OCI-LY7 (cell line): ENCODE measurements around the gene CELF4. TPM values are rescaled to one million over a fixed set of nuclear protein-coding genes. Genes with fewer than 3 reads are reported as not detected.

Experiments used
- BruUV-seq: library from RNA; stranded (reverse); fragments of 400-500 nt; replicated peaks from 2 replicates; lab custom pipeline; 2021; lab: Mats Ljungman, UMichigan
- CTCF ChIA-PET: fragments of 300-600 bp; sonication (Branson Sonifier 250); formaldehyde crosslinking; loops from one replicate; lab custom pipeline; 2022; ENCODE audit warnings: antibody characterized with exemption; ENCODE audit not compliant: unreplicated experiment; lab: Charles Lee
- POLR2A ChIA-PET: fragments of 300-600 bp; sonication (Branson Sonifier 250); formaldehyde crosslinking; loops from one replicate; lab custom pipeline; 2022; ENCODE audit warnings: antibody characterized with exemption; lab: Charles Lee
- DNase-seq: peaks from one replicate; pipeline ENCODE4 v3.0.0-alpha.2; 2015; ENCODE audit warnings: low spot score
- H2AFZ ChIP-seq: fragments of 200-600 bp; sonication (generic), shearing (Covaris generic); 2 replicates; pipeline ENCODE4 v1.6.1; 2014; ENCODE audit warnings: mild to moderate bottlenecking, antibody characterized with exemption, low read length, moderate library complexity
- H3K27ac ChIP-seq: fragments of 200-600 bp; sonication (generic); 2 replicates; pipeline ENCODE4 v1.5.1; 2014; ENCODE audit warnings: mixed run types, low read depth, mild to moderate bottlenecking, moderate library complexity, low read length, inconsistent platforms; ENCODE audit not compliant: poor library complexity, severe bottlenecking
- H3K36me3 ChIP-seq: fragments of 200-600 bp; sonication (generic); 2 replicates; pipeline ENCODE4 v1.6.1; 2014; ENCODE audit warnings: mild to moderate bottlenecking, antibody characterized with exemption, low read length, moderate library complexity, mixed read lengths; ENCODE audit not compliant: insufficient read depth
- H3K4me1 ChIP-seq: fragments of 200-600 bp; sonication (generic); 2 replicates; pipeline ENCODE4 v1.5.1; 2014; ENCODE audit warnings: mild to moderate bottlenecking, low read length; ENCODE audit not compliant: insufficient read depth, poor library complexity, severe bottlenecking
- H3K4me2 ChIP-seq: fragments of 200-600 bp; sonication (generic); 2 replicates; pipeline ENCODE4 v1.6.1; 2014; ENCODE audit warnings: mild to moderate bottlenecking, low read length
- H3K4me3 ChIP-seq: fragments of 200-600 bp; sonication (generic); 2 replicates; pipeline ENCODE4 v1.5.1; 2014; ENCODE audit warnings: mild to moderate bottlenecking, low read depth, low read length; ENCODE audit not compliant: poor library complexity, severe bottlenecking
- H3K79me2 ChIP-seq: fragments of 200-600 bp; sonication (generic); 2 replicates; pipeline ENCODE4 v1.6.1; 2016; ENCODE audit warnings: low read depth, mild to moderate bottlenecking, low read length, moderate library complexity, mixed read lengths; ENCODE audit not compliant: insufficient read depth
- H3K9me2 ChIP-seq: fragments of 200-600 bp; sonication (generic); 2 replicates; pipeline ENCODE4 v1.6.1; 2016; ENCODE audit warnings: mild to moderate bottlenecking, low read length, mixed read lengths; ENCODE audit not compliant: insufficient read depth
- H3K9me3 ChIP-seq: fragments of 200-600 bp; sonication (generic); 2 replicates; pipeline ENCODE4 v1.6.1; 2014; ENCODE audit warnings: mild to moderate bottlenecking, mixed run types, low read length, mixed read lengths
- H4K20me1 ChIP-seq: fragments of 200-600 bp; sonication (generic); 2 replicates; pipeline ENCODE4 v1.6.1; 2014; ENCODE audit warnings: mild to moderate bottlenecking, antibody characterized with exemption, low read length, moderate library complexity, mixed read lengths; ENCODE audit not compliant: insufficient read depth
- CTCF ChIP-seq: fragments of 200-600 bp; sonication (generic); conservative IDR thresholded peaks from 2 replicates; pipeline ENCODE4 v1.5.1; 2014; ENCODE audit warnings: mild to moderate bottlenecking, antibody characterized with exemption, low read length, moderate library complexity, mixed read lengths
- EZH2phosphoT487 ChIP-seq: fragments of 200-600 bp; sonication (generic); IDR thresholded peaks from 2 replicates; pipeline ENCODE4 v1.6.1; 2018; ENCODE audit warnings: low read depth, borderline replicate concordance, mild to moderate bottlenecking, mixed run types, antibody characterized with exemption, low read length, moderate library complexity, mixed read lengths
- intact Hi-C: fragments of 100-400 bp; cut with micrococcal nuclease; formaldehyde crosslinking; loops from one replicate; pipeline ENCODE4 v1.10.0; 2022; ENCODE audit not compliant: unreplicated experiment
- total RNA-seq, 2 experiments: library from RNA; depleted of rRNA in 1 of 2; stranded (reverse); fragments of >200 nt in 1 of 2; shearing (Covaris generic) in 1 of 2; gene quantifications; 2 replicates each; pipeline ENCODE4 v1.2.3, GENCODE V29; 2014 to 2022

CELF4 gene
- total RNA-seq, 2 experiments from 2014 or later = not detected

- Histone ChIP-seq H3K4me3 (no peak overlapping the region), H3K4me1 (no peaks in the 10 kb centered on the region), H3K36me3 (no peaks in the 10 kb centered on the region), H3K9me3 (no peaks in the 10 kb centered on the region), H4K20me1 (no peaks in the 10 kb centered on the region), H3K27ac (no peak overlapping the region), H3K4me2 (no peak overlapping the region), H2AFZ (no peak overlapping the region), H3K9me2 (no peaks in the 10 kb centered on the region), H3K79me2 (no peaks in the 10 kb centered on the region)
- DNase-seq = no peak
- ChIA-PET CTCF (no interaction called here), POLR2A (interaction anchor here (0.7 kb wide), 1 partner anchor 1747 kb away, joined by 3 read pairs; no protein-coding TSS in a partner anchor)
- TF ChIP-seq EZH2phosphoT487 = no peak
- TF ChIP-seq CTCF = no peak
- BruUV-seq = no TSS peak
- intact Hi-C loops = no loop called here
Observed at GRCh38 chr18:37334631-37335408, 230.8 kb downstream of the CELF4 start.

- Histone ChIP-seq H3K79me2 (no peaks in the 10 kb centered on the region), H3K9me3 (no peaks in the 10 kb centered on the region), H3K36me3 (no peaks in the 10 kb centered on the region), H3K4me2 (no peak overlapping the region), H4K20me1 (no peaks in the 10 kb centered on the region), H2AFZ (no peak overlapping the region), H3K9me2 (no peaks in the 10 kb centered on the region), H3K4me3 (no peak overlapping the region), H3K4me1 (no peaks in the 10 kb centered on the region), H3K27ac (no peak overlapping the region)
- intact Hi-C loops = no loop called here
- POLR2A ChIA-PET = no interaction called here
- BruUV-seq = no TSS peak
- DNase-seq = no peak
- TF ChIP-seq EZH2phosphoT487 (no peak), CTCF (no peak)
- CTCF ChIA-PET = no interaction called here
Observed at GRCh38 chr18:37332628-37333420, 232.8 kb downstream of the CELF4 start.
